Measurements from ENCODE around the gene JAK2.

- TF ChIP-seq CTCF (IDR thresholded peaks at IDR 0.05) (no peak), MYBL2 (CRISPR knock-in tag; IDR thresholded peaks at IDR 0.05) (no peak), PREB (CRISPR knock-in tag; IDR thresholded peaks at IDR 0.05; ENCODE audit: borderline replicate concordance) (no peak), FOXJ3 (CRISPR knock-in tag; IDR thresholded peaks at IDR 0.05; ENCODE audit: borderline replicate concordance) (no peak), USF2 (CRISPR knock-in tag; IDR thresholded peaks at IDR 0.05) (no peak), USF1 (CRISPR knock-in tag; IDR thresholded peaks at IDR 0.05) (no peak)
Observed at GRCh38 chr9:5002811-5003210, 17.7 kb downstream of the JAK2 start.
